Lung (tissue), 12 donors: ENCODE results near the gene CXCL14. TPM values are rescaled to one million over a fixed set of nuclear protein-coding genes. Genes with fewer than 3 reads are reported as not detected.

Experiments used
- ATAC-seq: fragments of 200-7000 bp; cut with Tn5 transposase; one replicate; pipeline ENCODE4 v1.9.1; 2020; ENCODE audit warnings: moderate number of reproducible peaks; ENCODE audit not compliant: insufficient read depth, low FRiP score
- DNase-seq, 3 donors: peaks; one replicate each; pipeline ENCODE4 v3.0.0-alpha.2; 2013 to 2017
- H3K27ac ChIP-seq, 2 donors: one replicate each; pipeline ENCODE4 v1.5.1; 2013; ENCODE audit warnings: mild to moderate bottlenecking in 2 of 2, moderate library complexity in 2 of 2, control low read depth in 1 of 2, inconsistent platforms in 1 of 2, low read depth in 1 of 2, low read length in 1 of 2
- H3K27me3 ChIP-seq, 3 donors: one replicate each; pipeline ENCODE4 v1.5.1; 2013; ENCODE audit warnings: low read length in 2 of 3; ENCODE audit not compliant: control insufficient read depth in 3 of 3, insufficient read depth in 3 of 3
- H3K36me3 ChIP-seq, 4 donors: one replicate each; pipeline ENCODE4 v1.5.1; 2013; ENCODE audit warnings: low read length in 4 of 4, mild to moderate bottlenecking in 1 of 4, moderate library complexity in 1 of 4; ENCODE audit not compliant: control insufficient read depth in 4 of 4, insufficient read depth in 4 of 4
- H3K4me1 ChIP-seq, 5 donors: one replicate each; pipeline ENCODE4 v1.5.1; 2013; ENCODE audit warnings: low read length in 5 of 5, mild to moderate bottlenecking in 2 of 5, moderate library complexity in 1 of 5; ENCODE audit not compliant: control insufficient read depth in 5 of 5, insufficient read depth in 5 of 5
- H3K4me3 ChIP-seq: one replicate; pipeline ENCODE4 v1.5.1; 2013; ENCODE audit warnings: mild to moderate bottlenecking, control low read depth, moderate library complexity
- H3K9ac ChIP-seq, 2 donors: one replicate each; pipeline ENCODE4 v1.5.1; 2013; ENCODE audit warnings: low read length in 2 of 2, control low read depth in 1 of 2; ENCODE audit not compliant: insufficient read depth in 1 of 2
- H3K9me3 ChIP-seq, 4 donors: one replicate each; pipeline ENCODE4 v1.5.1; 2013; ENCODE audit warnings: low read length in 3 of 4, mild to moderate bottlenecking in 1 of 4, moderate library complexity in 1 of 4; ENCODE audit not compliant: control insufficient read depth in 4 of 4, insufficient read depth in 3 of 4
- CTCF ChIP-seq: IDR thresholded peaks from 2 replicates; pipeline ENCODE4 v1.5.1; 2012; ENCODE audit warnings: mild to moderate bottlenecking; ENCODE audit errors: control extremely low read depth, extremely low read depth
- WGBS, 2 donors: extraction: QIAGEN DNeasy Blood & Tissue Kit; methylation state at CpG; one replicate each; pipeline ENCODE4 v1.1.7; 2013; 5-methylcytosine and 5-hydroxymethylcytosine counted together
- polyA plus RNA-seq, 2 donors: library from polyadenylated mRNA; stranded (reverse); fragments of 200-250 nt; gene quantifications; one replicate each; pipeline ENCODE4 v1.2.1, GENCODE V29; 2013
- total RNA-seq, 2 donors: library from RNA; depleted of rRNA in 1 of 2; stranded (reverse); fragments of >200 nt in 1 of 2; gene quantifications; one replicate each; pipeline ENCODE4 v1.2.1, GENCODE V29; 2014 to 2021
- donor health status: control.
- donor health status: control.
- donor health status: Bipolar disorder and iron deficiency.
- donor health status: healthy.
- donor health status: DM: yes; HTN: yes; CAD: no.

CXCL14 gene
- total and polyA plus RNA-seq, 4 donors: 1.6 to 31.4 (median 2.4) TPM

- H3K9me3 ChIP-seq: peaks cover 0 to 3% (median 0%) of the 10 kb centered on the region in 4 donors
- ATAC-seq (no peak), DNase-seq (no peak)
- 35 to 47% methylated on average over 6 of the region's 6 CpGs for WGBS, 2 donors
- peaks cover 0 to 4% (median 0%) of the 10 kb centered on the region in 5 donors for H3K4me1 ChIP-seq
- TF ChIP-seq CTCF: no peak
- no peak overlapping the region for H3K9ac ChIP-seq
- H3K4me3 ChIP-seq: no peak overlapping the region
- H3K36me3 ChIP-seq: no peaks in the 10 kb centered on the region
- H3K27ac ChIP-seq: no peak overlapping the region
- no peaks in the 10 kb centered on the region for H3K27me3 ChIP-seq
Measured at GRCh38 chr5:135559354-135559753, 19.4 kb downstream of the CXCL14 start.

GRCh38 chr5:135557076-135557838, 21.5 kb downstream of the CXCL14 start:
- no peak overlapping the region for H3K9ac ChIP-seq
- H3K4me1 ChIP-seq: peaks cover 0 to 4% (median 0%) of the 10 kb centered on the region in 5 donors
- H3K4me3 ChIP-seq: no peak overlapping the region
- peaks cover 0 to 3% (median 0%) of the 10 kb centered on the region in 4 donors for H3K9me3 ChIP-seq
- H3K27ac ChIP-seq: no peak overlapping the region
- no peak for DNase-seq
- WGBS, 2 donors: 72 to 79% methylated on average over 11 of the region's 11 CpGs
- no peak for ATAC-seq
- peaks cover 0 to 2% (median 0%) of the 10 kb centered on the region in 3 donors for H3K27me3 ChIP-seq
- TF ChIP-seq CTCF: no peak
- H3K36me3 ChIP-seq: no peaks in the 10 kb centered on the region

GRCh38 chr5:135556620-135557019, 22.2 kb downstream of the CXCL14 start:
- DNase-seq (no peak), ATAC-seq (no peak)
- WGBS, 2 donors: 73 to 76% methylated on average over 7 of the region's 7 CpGs
- Histone ChIP-seq H3K9ac (no peak overlapping the region), H3K27me3 (peaks cover 0 to 3% (median 0%) of the 10 kb centered on the region in 3 donors), H3K4me1 (peaks cover 0 to 4% (median 0%) of the 10 kb centered on the region in 5 donors), H3K36me3 (no peaks in the 10 kb centered on the region), H3K27ac (no peak overlapping the region), H3K4me3 (no peak overlapping the region), H3K9me3 (peaks cover 0 to 3% (median 0%) of the 10 kb centered on the region in 4 donors)
- TF ChIP-seq CTCF: no peak
